8988T (cell line): ENCODE data around the gene ALDH2.
"Not testable (repeated sequence)": the region's sequence is repeated elsewhere in the genome, so short reads cannot be mapped to it uniquely, and the experiment has no call there.

ENCODE experiments used
- DNase-seq: peaks from one replicate; pipeline ENCODE4 v3.0.0; 2011

Gene ALDH2

DNA sequence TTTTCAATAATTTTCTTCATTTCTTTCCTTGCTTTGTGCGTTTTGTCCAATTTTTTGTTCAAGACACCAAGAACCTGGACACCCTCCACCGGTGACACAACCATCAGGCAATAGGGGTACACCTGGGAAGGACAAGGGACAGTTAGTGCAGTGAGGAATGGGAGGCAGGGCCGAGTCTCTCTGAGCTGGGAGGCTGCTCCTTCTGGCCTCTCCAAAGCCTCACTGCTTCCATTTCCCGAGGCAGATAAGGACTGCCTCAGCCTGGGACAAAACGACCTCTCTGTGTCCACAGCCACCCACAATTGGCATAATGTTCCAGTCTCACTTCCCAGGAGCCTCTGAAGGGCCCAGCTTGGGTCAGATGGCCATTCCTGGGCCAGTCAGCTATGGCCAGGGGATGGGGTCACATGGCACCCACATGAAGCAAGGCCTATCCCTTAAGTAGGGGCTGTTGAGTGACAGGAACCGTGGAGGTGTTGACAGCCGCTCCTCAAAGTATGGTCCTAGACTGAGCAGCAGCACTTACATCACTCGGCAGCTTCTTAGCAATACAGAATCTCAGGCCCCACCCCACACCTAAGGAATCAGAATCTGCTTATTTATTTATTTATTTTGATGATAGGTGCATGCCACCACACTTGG lies 61.7 kb downstream of the ALDH2 start:
- no peak for DNase-seq

- DNase-seq = not testable (repeated sequence)
Measured at GRCh38 chr12:111829635-111830034, 62.9 kb downstream of the ALDH2 start.

- not testable (repeated sequence) for DNase-seq
Measured at GRCh38 chr12:111834740-111835386, 68.1 kb downstream of the ALDH2 start.

GRCh38 chr12:111835531-111836181 lies 68.9 kb downstream of the ALDH2 start:
- not testable (repeated sequence) for DNase-seq

GRCh38 chr12:111838353-111838752 lies 71.6 kb downstream of the ALDH2 start:
- DNase-seq = no peak

DNA sequence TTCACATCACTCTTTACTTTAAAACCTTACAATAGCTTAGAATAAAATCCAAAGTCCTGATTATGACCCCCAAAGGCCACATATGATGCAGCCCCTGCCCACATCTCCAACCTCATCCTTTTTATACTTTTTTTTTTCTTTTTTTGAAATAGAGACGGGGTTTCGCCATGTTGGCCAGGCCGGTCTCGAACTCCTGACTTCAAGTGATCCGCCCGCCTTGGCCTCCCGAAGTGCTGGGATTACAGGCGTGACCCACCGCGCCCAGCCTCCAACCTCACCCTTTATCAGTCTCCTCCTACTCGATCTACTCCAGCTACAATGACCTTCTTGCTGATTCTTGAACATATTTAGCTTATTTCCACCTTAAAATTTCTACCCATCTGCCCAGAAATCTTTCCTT lies 74.1 kb downstream of the ALDH2 start:
- DNase-seq = no peak

GRCh38 chr12:111841236-111841749 lies 74.6 kb downstream of the ALDH2 start:
- peak; percentile 32 for DNase-seq

GRCh38 chr12:111841750-111842555 lies 75.2 kb downstream of the ALDH2 start, which contains the start of gene MAPKAPK5:
Gene MAPKAPK5, plus strand, starts transcription at chr12:111842228. Its CDS starts 506 bp downstream, at chr12:111842734.
- peak; percentile 92 for DNase-seq

- peak; percentile 19 for DNase-seq
Measured at GRCh38 chr12:111842556-111843396, 76.0 kb downstream of the ALDH2 start.

DNA sequence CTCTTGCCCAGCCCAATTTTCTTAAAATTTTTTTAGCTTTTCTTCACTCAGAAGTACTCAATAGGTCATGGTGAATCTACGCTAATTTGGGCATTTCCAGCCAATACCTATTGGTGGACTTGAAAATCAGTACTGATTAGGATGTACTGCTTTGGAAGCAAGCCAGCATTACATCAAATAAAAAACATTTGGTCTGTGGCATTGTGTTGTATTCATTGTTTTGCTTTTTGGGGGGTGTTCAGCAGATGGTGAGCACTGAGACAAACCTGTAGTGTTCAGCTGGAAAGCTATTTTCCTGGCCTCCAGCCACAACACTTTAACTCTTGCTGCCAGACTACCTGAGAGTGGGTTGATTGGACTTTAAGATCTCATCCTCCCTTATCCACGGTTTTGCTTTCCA lies 79.3 kb downstream of the ALDH2 start:
- DNase-seq = no peak

DNA sequence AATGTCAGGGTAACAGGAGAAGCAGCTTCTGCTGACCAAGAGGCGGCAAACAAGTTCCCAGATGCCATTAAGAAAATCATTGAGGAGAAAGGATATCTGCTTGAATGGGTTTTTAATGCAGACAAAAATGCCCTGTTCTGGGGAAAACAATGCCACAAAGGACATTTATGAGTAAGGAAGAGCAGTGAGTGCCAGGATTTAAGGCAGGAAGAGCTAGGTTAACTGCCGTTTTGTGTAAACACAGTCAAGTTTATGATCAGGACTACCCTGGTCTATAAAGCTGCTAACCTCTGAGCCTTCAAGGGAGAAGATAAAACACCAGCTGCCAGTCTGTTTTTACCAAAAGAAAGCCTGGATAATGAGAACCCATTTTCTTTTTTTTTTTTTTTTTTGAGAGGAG lies 83.8 kb downstream of the ALDH2 start:
- no peak for DNase-seq

GRCh38 chr12:111858186-111858585 lies 91.5 kb downstream of the ALDH2 start:
- no peak for DNase-seq

GRCh38 chr12:111858778-111859177 lies 92.0 kb downstream of the ALDH2 start:
- no peak for DNase-seq

GRCh38 chr12:111864913-111865312 lies 98.2 kb downstream of the ALDH2 start:
- DNase-seq = no peak
